GM19397 (cell line): ENCODE data around the gene USP2.
"Not testable (repeated sequence)": the region's sequence is repeated elsewhere in the genome, so short reads cannot be mapped to it uniquely, and the experiment has no call there.

ENCODE experiments used
- ATAC-seq: cut with Tn5 transposase; IDR thresholded peaks from one replicate; pipeline ENCODE4 v1.9.1; 2021; ENCODE audit warnings: mild to moderate bottlenecking, moderate library complexity; ENCODE audit not compliant: unreplicated experiment

The USP2 gene

DNA sequence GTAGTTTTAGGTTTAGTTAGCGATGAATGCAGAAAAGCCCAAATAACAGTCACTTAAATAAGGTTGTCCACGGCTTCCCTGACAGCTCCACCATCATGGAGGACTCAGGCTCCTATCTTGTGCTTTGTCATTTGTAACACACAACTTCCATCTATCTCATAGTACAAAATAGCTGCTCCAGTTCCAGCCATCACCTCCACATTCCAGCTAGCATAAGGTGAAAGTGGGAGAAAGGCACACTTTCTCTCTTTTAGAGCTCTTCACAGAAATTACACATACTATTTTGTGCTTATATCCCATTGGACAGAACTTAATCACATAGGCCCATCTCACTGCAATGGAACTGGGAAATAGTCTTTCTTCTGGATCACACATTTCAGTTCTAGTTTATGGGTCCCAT is 32.8 kb upstream of the USP2 start:
- no peak for ATAC-seq

DNA sequence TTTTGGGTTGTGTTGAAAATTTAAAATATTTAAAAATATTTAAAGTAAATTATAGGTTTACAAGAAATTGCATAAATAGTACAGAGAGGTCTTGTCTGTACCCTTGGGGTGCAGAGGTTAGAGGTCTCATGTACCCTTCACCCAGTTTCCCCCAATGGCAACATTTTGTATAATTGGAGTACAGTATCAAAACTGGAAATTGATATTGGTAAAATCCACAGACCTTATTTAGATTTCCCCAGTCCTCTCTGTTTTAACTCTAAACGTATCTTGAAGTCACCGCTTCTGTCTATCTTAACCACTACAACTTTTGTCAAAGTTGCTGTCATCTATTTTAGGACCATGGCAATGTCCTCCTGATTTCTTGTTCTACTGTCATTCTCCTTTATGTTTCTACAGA is 30.6 kb upstream of the USP2 start:
- ATAC-seq, result no peak

DNA sequence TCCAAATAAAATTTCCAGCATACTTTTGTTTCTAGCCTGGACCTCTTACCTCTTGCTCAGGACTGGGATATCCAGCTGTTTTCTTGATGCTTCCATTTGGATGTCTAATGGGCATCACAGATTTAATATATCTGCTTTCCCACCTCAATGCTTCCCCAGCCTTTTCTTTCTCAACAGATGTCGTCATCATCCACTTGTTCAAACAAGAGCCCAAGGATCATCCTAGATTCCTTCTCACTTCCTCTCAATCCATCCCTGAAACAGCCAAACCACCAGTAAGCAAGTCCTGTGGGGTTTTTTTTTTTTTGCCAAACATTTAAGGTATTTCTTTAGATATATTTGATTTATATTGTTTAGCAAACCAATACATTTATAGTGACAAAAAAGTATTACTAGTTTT is 29.0 kb upstream of the USP2 start:
- no peak for ATAC-seq

DNA sequence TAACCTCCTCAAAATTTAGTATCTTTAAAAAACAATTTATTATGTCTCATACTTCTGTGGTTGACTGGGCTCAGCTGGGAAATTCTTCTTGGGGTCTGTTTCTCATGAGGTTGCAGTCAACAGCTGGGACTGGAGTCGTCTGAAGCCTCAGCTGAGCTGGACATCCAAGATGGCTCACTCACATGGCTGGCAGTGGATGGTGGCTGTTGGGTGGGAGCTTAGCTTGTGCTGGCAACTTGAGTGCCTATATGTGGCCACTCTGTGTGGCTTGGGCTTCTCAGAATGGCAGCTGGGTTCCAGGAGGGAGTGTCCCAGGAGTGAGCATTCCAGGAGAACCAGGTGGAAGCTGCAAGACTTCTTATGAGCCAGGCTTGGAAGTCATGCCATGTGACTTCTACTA is 28.2 kb upstream of the USP2 start:
- ATAC-seq, result no peak

DNA sequence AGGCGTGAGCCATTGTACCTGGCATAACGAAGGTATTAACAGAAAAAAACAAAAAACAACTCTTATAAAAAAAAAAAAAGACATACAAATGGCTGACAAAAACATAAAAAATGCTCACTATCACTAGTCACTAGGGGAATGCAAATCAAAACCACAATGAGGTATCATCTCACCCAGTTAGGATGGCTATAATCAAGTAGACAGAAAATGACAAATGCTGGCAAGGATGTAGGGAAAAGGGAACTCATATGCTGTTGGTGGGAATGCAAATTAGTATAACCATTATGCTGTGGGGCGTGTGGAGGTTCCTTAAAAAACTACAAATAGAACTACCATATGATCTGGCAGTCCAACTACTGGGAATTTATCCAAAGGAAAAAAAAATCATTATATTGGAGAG is 24.5 kb upstream of the USP2 start:
- no peak for ATAC-seq

DNA sequence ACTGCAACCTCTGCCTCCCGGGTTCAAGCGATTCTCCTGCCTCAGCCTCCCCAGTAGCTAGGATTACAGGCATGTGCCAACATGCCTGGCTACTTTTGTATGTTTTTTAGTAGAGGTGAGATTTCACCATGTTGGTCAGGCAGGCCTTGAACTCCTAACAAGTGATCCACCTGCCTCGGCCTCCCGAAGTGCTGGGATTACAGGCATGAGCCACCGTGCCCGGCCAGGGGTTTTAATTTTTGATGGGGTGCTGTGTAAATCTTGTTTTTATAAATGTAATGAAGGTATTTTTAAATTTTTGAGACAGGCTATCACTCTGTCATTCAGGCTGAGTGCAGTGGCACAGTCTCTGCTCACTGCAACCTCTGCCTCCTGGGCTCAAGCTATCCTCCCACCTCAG is 24.0 kb upstream of the USP2 start:
- not testable (repeated sequence) for ATAC-seq

DNA sequence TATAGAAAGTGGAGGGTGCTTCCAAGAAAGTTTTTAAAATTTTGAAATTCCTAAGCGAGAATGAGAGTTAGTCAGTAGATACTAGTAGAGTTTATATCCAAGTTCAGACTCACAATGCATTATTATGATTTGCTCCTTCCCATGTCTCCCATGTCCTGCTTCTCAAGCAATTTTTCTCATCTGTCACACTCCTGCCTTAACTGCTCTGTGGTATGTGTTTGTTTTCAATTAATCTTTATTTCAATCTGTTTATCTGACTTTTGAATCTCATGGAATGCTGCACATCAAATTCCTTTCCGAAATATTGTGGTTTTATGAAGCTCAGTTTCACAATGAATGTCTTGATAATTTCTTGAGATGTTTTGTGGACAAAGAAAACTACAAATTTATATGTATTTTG is 23.4 kb upstream of the USP2 start:
- no peak for ATAC-seq

DNA sequence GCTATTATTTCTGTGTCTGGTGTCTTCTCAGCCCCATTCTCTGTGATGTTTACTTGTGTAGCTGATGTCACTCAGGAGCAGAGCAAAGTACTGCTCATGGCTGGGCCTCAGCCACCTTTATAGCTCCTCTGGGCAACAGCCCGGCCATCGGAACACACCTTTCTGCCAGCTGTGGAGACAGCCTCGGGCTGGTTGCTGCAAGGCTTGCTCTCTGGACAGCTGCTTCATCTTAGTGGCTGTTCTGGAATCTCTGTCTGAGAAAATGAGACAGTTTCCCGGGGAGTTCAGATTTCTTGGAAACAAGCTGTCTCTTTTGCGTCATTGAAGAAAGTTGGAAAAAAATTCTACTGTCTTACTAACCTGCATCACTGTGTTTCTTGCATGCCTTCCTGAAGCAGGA is 21.5 kb upstream of the USP2 start:
- no peak for ATAC-seq

DNA sequence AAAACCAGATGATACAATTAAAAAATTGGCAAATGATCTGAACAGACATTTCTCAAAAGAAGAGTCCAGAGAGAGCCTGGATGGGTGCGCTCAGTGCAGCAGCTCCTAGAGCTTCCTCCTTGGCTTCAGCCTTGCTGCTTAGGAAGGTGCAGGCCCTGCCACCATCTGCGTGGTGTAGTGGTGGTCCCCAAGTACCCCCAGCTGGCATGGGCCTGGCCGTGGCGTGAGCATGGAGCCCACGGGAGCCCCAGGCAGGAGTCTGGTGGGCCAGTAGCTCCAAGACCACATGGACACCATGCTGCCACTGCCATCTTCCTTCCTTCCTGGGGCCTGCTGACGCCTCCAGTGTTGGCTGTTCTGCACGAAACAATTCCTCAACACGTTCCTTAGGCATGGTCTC is 21.0 kb upstream of the USP2 start:
- ATAC-seq, result no peak

DNA sequence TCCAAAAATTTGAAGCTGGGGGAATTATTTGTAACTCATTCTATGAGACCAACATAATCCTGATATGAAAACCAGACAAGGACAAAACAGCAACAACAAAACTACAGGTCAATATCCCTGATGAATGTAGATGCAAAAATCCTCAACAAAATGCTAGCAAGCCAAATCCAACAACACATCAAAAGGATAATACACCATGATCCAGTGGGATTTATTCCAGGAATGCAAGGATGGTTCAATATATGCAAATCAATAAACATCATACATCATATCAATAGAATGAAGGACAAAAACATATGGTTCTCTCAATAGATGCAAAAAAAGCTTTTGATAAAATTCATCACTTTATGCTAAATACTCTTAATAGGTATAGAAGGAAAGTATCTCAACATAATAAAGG is 19.4 kb upstream of the USP2 start:
- no peak for ATAC-seq

DNA sequence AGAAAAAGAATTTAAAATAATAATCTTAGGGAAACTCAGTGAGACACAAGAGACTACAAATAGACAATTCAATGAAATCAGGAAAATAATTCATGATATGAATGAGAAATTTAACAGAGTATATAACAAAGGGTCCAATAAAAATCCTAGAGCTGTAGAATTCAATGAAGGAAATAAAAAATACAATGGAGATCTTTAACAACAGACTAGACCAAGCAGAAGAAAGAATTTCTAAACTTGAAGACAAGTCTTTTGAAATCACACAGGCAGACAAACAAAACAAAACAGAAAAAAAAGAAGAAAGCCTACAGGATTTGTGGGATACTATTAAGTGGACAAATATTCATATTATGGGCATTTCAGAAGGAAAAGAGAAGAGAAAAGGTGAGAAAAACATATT is 16.2 kb upstream of the USP2 start:
- no peak for ATAC-seq

DNA sequence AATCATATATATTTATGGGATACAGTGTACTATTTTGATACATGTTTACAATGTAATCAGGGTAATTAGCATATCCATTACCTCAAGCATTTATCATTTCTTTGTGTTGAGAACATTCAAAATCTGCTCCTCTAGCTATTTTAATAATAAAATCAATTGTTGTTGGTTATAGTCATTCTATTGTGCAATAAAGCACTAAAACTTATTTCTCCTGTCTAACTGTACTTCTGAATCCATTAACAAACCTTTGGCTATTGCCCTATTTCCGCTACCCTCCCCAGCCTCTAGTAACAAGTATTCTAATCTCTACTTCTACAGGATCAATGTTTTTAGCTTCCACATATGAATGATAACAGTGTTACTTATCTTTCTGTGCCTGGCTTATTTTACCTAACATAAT is 15.3 kb upstream of the USP2 start:
- ATAC-seq, result no peak

DNA sequence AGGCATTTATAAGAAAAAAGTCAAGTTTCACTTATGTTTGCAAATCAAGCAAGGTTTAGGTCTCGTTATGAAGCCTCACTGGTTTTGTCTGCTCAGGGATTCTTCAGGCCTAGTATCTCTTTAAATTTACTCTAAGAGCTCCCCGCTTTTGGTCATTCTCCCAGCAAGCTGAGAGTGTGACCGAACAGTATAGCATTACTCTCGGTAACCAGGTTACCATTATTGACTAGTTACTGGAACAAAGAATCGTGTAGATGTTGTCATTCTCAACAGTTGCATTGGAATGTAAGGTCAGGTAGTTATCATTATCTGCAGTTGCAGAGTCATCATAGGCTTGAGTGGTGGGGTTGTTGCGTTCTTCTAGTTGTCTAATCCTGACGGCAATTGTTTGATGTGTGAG is 9.8 kb upstream of the USP2 start:
- ATAC-seq, result no peak

DNA sequence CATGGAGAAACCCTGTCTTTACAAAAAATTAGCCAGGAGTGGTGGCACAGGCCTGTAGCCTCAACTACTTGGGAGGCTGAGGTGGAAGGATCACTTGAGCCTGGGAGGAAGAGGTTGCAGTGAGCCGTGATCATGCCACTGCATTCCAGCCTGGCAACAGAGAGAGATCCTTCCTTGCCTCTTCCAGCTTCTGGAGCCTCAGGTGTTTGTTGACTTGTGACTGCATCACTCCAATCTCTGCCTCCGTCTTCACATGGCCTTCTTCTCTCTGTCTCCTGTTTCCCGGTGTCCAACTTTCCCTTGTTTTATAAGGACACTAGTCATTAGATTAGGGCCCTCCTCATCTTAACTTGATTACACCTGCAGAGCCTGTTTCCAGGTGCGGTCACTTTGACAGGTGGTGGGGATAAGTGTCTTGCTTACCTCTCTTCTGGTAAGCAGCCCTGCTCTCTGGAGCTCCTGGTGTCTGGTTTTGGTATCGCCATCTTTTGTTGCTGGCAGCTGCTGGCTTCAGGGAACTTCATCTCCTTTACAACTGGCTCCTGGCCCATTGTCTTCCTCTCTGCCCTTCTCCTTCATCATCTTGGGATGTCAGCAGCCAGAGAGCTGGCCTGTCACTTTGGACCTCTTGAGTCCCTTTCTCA is 8.2 kb upstream of the USP2 start:
- ATAC-seq, result no peak

DNA sequence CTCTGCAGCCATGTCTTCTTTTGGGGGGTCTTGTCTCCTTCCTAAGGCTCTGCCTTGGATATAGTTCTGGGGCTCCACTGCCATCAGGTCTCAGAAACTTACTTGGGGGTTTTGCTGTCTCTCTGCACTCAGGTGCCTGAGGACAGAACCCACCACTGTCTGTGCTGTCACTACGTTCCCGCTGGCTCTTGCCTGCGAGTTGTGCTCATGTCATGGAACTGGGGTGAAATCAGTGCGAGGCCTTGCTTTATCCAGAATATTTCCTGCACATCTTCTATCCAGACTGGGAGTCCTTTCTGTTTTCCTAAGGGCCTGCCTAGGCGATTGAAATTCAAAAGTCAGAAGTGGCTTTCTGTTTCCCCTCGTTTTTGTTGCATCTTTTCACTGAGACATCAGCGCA is 6.6 kb upstream of the USP2 start:
- no peak for ATAC-seq

DNA sequence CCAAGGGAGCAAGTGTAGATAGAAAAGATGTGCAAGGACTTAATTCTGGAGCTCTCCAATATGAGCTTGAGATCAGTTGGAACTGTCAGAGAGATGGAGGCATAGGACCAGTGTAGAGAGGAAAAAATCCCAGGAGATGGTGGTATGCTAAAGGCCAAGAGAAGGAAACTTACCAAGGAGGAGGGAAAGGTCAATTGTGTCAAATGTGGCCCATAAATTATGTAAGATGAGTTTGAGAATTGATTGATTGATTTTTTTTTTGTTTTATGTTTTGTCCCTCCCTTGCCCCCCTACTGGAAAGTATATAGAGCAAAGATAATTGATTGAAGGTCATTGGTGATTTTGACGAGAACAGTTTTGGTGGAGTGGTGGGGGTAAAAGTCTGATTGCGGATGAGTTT is 2.8 kb upstream of the USP2 start:
- ATAC-seq, result no peak

DNA sequence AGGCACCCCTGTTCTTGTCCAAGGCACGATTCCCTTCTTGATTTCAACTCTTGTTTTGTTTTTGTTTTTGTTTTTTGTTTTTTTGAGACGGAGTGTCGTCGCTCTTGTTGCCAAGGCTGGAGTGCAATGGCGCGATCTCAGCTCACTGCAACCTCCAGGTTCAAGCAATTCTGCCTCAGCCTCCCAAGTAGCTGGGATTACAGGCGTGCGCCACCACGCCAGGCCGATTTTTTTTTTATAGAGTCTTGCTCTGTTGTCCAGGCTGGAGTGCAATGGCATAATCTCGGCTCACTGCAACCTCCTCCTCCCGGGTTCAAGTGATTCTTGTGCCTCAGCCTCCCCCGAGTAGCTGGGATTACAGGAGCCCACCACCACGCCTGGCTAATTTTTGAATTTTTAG is 1.0 kb upstream of the USP2 start:
- ATAC-seq, result not testable (repeated sequence)

DNA sequence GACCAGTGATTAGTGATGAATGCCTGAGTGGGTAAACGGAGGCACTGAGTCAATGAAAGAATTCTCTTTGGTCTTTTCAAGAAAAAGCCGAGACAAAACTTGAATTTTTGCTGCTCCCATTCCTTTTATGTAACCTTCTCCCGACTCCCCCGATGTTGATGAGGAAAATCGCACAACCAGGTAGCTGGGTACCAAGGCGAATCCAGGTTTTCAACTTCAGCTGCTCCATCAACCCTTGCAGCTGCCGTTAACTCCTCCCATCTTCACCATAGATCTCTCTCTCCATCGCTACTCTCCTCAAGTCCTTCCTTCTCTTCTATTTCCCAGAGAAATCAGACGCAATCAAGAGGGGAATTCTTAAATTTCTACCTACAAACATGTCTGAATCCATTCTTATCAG is 611 bp upstream of the USP2 start:
- no peak for ATAC-seq

DNA sequence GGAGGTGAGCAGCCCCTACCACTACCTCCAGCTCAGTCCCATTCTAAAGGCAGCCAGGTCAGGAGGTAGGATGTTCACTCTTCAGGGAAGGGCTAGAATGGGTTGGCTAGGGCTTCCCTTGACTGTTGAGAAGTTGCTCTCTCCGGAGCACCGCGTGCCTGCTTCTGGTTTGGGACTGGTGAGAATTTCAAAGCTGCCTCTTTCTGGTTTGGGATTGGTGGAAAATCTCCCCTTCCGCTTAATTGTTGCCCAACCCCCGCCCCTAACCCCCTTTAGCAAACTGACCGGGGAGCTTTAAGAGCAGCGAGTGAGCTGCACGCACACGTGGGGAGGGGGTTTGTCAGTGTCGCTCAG is 686 bp downstream of the USP2 start:
- ATAC-seq, result no peak

DNA sequence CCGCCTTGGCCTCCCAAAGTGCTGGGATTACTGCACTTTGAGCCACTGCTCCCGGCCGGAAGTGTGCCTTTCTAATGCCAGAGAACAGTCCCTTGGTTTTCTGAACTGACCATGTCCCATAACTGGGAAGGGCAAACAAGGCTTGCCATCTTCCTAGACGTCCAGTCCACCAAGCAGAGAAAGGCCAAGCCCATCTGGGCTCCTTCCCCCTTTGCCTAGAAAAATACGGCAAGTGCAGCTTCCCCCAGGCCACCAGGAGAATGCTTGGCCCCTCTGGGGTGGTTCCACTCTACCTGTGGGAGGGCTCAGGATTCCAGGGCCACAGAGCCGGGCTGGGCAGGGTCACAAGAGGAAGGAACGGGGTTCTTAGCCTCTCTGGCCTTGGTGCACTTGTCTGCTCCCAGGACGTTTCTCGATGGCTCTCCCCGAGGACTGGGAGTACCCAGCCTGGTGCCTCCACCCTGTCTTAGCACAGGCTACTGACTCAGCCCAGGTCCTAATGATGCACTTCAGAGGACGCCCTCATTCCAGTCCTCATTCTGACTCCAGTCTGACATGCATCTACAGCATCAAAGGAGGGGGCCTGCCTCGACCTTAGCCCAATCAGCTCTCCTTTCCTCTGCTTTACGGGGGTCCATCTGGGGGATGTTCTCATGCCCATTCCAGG is 1.2 kb downstream of the USP2 start:
- ATAC-seq, result no peak

DNA sequence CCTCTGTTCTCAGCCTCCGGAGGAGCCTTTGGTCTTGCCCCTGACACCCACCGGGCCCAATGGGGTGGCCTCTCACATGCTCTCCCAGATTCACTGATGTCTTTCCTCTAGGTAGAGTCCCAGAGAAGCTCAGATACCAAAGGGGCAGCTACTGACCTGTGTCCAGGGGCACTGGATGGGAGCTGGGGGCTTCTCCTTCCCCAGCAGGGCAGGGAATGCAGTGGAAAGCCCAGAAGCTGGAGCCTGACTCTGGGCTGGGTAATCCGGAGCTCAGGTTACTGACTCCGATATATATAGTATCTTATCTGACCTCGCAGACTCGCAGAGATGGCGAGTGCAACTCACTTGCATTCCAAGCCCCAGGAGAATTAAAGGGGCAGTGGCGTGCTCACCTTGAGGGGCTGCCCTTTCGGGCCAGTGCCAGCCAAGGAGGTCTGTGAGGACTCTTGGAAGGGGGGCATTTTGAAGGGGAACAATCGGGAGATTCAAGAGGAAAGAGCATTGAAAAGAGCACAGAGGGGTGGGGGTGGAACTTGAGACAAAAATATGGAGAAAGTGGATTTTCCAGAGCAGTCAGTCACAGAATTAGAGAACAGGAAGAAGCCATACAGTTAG is 2.5 kb downstream of the USP2 start:
- no peak for ATAC-seq

DNA sequence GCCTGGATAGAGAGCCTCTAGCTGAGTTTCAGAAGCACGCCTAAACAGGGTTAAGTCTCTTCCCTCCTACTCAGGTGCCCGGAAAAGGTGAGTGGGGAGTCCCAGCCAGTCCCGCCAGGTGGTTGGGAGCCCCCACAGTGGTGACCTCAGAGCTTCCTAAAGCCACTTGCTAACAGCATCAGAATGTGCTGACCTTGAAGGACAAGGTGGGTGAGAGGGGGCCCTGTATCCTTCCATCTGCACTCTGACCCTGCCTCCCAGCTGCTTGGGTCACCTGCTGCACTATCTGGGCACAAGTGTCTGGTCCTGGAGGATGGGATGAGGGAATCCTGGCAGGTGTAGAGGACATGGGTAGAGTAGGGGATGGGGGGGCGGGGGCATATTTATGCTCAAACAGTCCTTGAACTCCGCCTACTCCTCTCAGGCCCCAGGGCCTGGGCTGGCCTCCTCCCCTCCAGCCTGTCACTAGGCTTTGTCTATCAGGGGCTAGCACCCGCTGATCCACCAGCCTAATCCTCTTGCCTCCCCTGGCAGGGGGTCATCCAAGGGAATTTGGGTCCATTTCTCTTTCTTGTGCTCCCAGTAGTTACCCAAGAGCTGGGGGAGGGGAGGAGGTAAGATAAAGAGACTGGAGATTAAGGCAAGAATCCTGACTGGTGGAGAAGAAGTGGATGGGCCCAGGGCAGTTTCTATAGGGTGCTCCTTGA is 3.4 kb downstream of the USP2 start:
- ATAC-seq, result no peak
